Activated naive CD8-positive, alpha-beta T cell (primary cell): ENCODE data around the gene MFAP3L.
"Not testable (repeated sequence)": the region's sequence is repeated elsewhere in the genome, so short reads cannot be mapped to it uniquely, and the experiment has no call there.

Source experiments
- H3K27ac Mint-ChIP-seq: one replicate; pipeline ENCODE4 v1.8.0; 2021; ENCODE audit warnings: mixed read lengths
- H3K27me3 Mint-ChIP-seq: one replicate; pipeline ENCODE4 v1.8.0; 2021; ENCODE audit warnings: mixed read lengths
- H3K36me3 Mint-ChIP-seq: one replicate; pipeline ENCODE4 v1.8.0; 2021; ENCODE audit warnings: mixed read lengths
- H3K4me1 Mint-ChIP-seq: one replicate; pipeline ENCODE4 v1.8.0; 2021; ENCODE audit warnings: low read depth, mixed read lengths
- H3K4me3 Mint-ChIP-seq: one replicate; pipeline ENCODE4 v1.8.0; 2021; ENCODE audit warnings: mild to moderate bottlenecking, mixed read lengths
- H3K9me3 Mint-ChIP-seq: one replicate; pipeline ENCODE4 v1.8.0; 2021; ENCODE audit warnings: low read depth, mixed read lengths

The MFAP3L gene

DNA sequence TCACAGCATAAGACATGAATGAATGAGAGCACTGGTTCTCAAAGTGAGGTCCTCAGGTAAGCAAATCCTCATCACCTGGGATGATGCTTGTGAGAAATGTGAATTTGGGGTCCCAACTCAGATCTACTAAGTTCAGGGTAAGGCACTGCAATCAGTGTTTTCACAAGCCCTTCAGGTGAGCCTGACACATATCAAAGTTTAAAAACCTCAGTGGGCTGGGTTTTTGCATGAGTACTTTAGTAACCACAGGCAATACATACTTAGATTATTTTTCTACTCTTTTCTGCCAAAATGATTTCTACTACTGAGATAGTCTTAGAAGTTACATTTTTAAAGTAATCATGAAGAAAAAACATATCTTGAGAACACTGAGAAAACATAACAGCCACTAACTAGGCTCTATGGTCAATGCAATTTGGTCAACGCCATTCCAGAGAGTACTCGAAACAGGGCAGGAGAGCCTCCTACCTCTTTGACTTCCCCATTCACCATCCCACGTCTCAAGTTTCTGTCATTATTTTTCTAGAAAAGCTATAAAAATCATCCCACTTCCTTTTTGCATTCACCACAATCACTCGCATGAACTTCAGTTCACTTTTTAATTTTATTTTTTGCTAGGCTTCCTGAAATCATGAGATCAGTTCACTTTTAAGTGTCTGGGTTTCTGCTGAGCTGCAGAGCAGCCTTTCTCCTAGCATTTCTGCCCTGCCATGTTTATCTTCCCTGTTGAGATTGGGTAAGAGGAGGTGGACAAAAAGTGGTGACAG, 73.8 kb downstream of the MFAP3L start:
- H3K4me3 Mint-ChIP-seq: no peak overlapping the region
- H3K36me3 Mint-ChIP-seq: no peaks in the 10 kb centered on the region
- H3K9me3 Mint-ChIP-seq: no peaks in the 10 kb centered on the region
- H3K27ac Mint-ChIP-seq: no peak overlapping the region
- peaks cover 3% of the 10 kb centered on the region for H3K4me1 Mint-ChIP-seq
- H3K27me3 Mint-ChIP-seq: peaks cover 8% of the 10 kb centered on the region

DNA sequence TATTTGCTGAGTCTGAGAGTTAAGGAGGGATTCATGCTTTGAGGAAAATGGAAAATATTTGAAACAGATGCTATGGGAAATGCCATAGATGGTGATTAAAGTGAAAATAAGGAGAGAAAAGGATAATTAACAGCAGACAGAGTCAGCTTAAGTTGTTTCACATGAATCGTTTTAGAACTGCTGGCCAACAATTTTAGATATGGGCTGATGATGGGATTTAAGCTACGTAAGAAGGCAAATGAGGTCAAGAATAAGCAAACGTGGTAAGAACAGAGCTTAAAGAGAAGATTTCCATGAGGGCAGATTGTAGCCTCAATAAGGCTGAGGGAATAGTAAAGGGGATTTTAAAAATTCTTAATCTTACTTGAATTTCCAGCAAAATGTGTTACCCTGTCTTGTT, 77.9 kb downstream of the MFAP3L start:
- H3K27ac Mint-ChIP-seq: no peak overlapping the region

DNA sequence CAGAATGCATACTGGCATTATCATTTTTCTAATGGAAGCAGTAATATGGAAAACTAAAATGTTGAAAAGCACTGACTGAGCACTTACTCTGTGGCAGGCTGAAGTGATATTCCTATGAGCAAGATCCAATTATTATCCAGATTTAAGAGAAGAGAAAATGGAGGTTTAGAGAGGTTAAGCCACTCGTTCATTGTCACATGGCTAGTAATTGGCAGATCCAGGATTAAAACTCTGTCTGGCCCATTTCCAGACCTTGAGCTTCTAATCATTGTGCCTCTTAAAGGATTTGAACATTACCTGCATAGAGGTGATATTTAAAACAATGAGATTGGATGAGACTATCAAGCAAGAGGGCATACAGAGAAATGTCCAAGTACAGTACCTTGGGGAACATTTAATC, 80.6 kb downstream of the MFAP3L start:
- Mint-ChIP-seq H3K4me3 (no peak overlapping the region), H3K36me3 (no peaks in the 10 kb centered on the region), H3K27ac (no peak overlapping the region), H3K4me1 (no peaks in the 10 kb centered on the region), H3K27me3 (peaks cover 7% of the 10 kb centered on the region), H3K9me3 (no peaks in the 10 kb centered on the region)

More for the DNA sequence above, 77.9 kb downstream of the MFAP3L start:
- Mint-ChIP-seq H3K9me3 (no peaks in the 10 kb centered on the region), H3K4me3 (no peak overlapping the region), H3K36me3 (no peaks in the 10 kb centered on the region), H3K27me3 (peaks cover 7% of the 10 kb centered on the region), H3K4me1 (peaks cover 3% of the 10 kb centered on the region)

DNA sequence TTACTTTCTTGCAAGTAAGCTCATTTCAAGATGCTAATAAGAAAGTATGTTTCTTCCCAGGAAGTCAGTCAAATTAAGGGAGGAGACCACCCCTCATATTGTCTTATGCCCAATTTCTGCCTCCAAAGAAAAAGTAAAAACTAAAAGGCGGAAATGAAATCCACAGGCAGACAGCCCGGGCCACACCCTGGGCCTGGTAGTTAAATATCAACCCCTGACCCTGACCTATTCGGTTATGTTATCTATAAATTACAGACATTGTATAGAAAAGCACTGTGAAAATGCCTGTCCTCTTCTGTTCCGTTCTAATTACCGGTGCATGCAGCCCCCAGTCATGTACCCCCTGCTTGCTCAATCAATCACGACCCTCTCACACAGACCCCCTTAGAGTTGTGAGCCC, 82.6 kb downstream of the MFAP3L start:
- not testable (repeated sequence) for H3K9me3 Mint-ChIP-seq, H3K27me3 Mint-ChIP-seq, H3K36me3 Mint-ChIP-seq, H3K27ac Mint-ChIP-seq, H3K4me1 Mint-ChIP-seq, H3K4me3 Mint-ChIP-seq

DNA sequence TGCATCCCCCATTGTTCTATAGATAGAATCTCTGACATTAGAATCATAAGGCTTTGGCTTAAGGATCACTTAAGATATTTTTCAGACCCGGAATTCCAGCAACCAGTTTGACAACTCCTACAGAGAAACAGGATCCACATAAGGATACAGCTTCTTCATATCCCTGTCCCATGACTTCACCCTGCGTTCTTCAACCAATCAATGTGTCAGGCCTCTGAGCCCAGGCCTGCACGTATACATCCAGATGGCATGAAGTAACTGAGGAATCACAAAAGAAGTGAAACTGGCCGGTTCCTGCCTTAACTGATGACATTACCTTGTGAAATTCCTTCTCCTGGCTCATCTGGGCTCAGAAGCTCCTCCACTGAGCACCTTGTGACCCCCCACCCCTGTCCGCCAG, 85.1 kb downstream of the MFAP3L start:
- Mint-ChIP-seq H3K36me3 (no peaks in the 10 kb centered on the region), H3K27me3 (no peaks in the 10 kb centered on the region), H3K4me3 (no peak overlapping the region), H3K4me1 (no peaks in the 10 kb centered on the region), H3K27ac (no peak overlapping the region), H3K9me3 (no peaks in the 10 kb centered on the region)

DNA sequence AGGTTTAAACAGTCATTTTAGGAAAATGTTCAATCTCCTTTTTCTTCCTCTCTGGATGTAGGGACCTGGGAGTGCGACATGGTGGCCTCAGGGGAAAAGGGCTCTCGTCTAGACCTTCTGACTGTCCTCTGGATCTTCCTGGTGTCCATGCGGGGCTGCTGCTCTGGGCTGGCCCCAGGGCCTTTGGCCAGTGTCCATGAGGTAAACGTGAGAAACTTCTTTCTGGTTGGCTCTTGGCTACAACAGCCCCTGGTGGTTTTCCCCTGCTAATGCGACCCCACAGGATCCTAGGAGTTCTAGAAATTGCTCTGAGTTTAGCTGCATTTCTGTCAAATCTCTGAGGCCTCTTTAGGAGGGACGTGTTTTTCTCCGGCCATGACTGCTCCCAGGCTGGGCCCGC, 85.7 kb downstream of the MFAP3L start:
- no peak overlapping the region for H3K4me3 Mint-ChIP-seq
- H3K27me3 Mint-ChIP-seq: no peaks in the 10 kb centered on the region
- H3K27ac Mint-ChIP-seq: no peak overlapping the region
- H3K36me3 Mint-ChIP-seq: no peaks in the 10 kb centered on the region
- H3K4me1 Mint-ChIP-seq: no peaks in the 10 kb centered on the region
- no peaks in the 10 kb centered on the region for H3K9me3 Mint-ChIP-seq
